ENCODE measurements around the gene RPN1. TPM values are rescaled to one million over a fixed set of nuclear protein-coding genes. Genes with fewer than 3 reads are reported as not detected.

Gene RPN1
- total RNA-seq, 1 donor from 2014 or later = 159 TPM

GRCh38 chr3:128573160-128573559 is 77.5 kb downstream of the RPN1 start:
- Histone ChIP-seq H3K4me1 (ENCODE audit: control insufficient read depth in 3 of 3, insufficient read depth in 3 of 3, low read length in 3 of 3) (peaks cover 1 to 9% (median 7%) of the 10 kb centered on the region in 3 donors), H3K27ac (ENCODE audit: low read depth, low read length) (no peak overlapping the region), H3K4me3 (ENCODE audit: low read length in 3 of 3) (no peak overlapping the region), H3K27me3 (ENCODE audit: control insufficient read depth in 3 of 3, insufficient read depth in 3 of 3, low read length in 3 of 3) (peaks cover 10 to 52% (median 35%) of the 10 kb centered on the region in 3 donors), H3K9me3 (ENCODE audit: control insufficient read depth in 3 of 3, low read length in 3 of 3) (no peaks in the 10 kb centered on the region), H3K9ac (ENCODE audit: low read depth in 1 of 3, low read length in 3 of 3) (no peak overlapping the region), H3K36me3 (ENCODE audit: control insufficient read depth in 3 of 3, insufficient read depth in 3 of 3, low read length in 3 of 3) (no peaks in the 10 kb centered on the region)

- no peak overlapping the region for H3K27ac ChIP-seq (ENCODE audit: low read depth, low read length)
- no peaks in the 10 kb centered on the region for H3K36me3 ChIP-seq (ENCODE audit: control insufficient read depth in 3 of 3, insufficient read depth in 3 of 3, low read length in 3 of 3)
- no peaks in the 10 kb centered on the region for H3K9me3 ChIP-seq (ENCODE audit: control insufficient read depth in 3 of 3, low read length in 3 of 3)
- peaks cover 15 to 55% (median 38%) of the 10 kb centered on the region in 3 donors for H3K27me3 ChIP-seq (ENCODE audit: control insufficient read depth in 3 of 3, insufficient read depth in 3 of 3, low read length in 3 of 3)
- no peak overlapping the region for H3K9ac ChIP-seq (ENCODE audit: low read depth in 1 of 3, low read length in 3 of 3)
- H3K4me1 ChIP-seq (ENCODE audit: control insufficient read depth in 3 of 3, insufficient read depth in 3 of 3, low read length in 3 of 3) = peaks cover 5 to 9% (median 7%) of the 10 kb centered on the region in 3 donors
- H3K4me3 ChIP-seq (ENCODE audit: low read length in 3 of 3) = no peak overlapping the region
Observed at GRCh38 chr3:128572644-128573105, 77.9 kb downstream of the RPN1 start.

- no peaks in the 10 kb centered on the region for H3K36me3 ChIP-seq (ENCODE audit: control insufficient read depth in 3 of 3, insufficient read depth in 3 of 3, low read length in 3 of 3)
- H3K4me1 ChIP-seq (ENCODE audit: control insufficient read depth in 3 of 3, insufficient read depth in 3 of 3, low read length in 3 of 3) = peaks cover 5 to 9% (median 7%) of the 10 kb centered on the region in 3 donors
- no peaks in the 10 kb centered on the region for H3K9me3 ChIP-seq (ENCODE audit: control insufficient read depth in 3 of 3, low read length in 3 of 3)
- H3K4me3 ChIP-seq (ENCODE audit: low read length in 3 of 3) = no peak overlapping the region
- H3K27ac ChIP-seq (ENCODE audit: low read depth, low read length) = no peak overlapping the region
- H3K9ac ChIP-seq (ENCODE audit: low read depth in 1 of 3, low read length in 3 of 3) = no peak overlapping the region
- peaks cover 16 to 55% (median 42%) of the 10 kb centered on the region in 3 donors for H3K27me3 ChIP-seq (ENCODE audit: control insufficient read depth in 3 of 3, insufficient read depth in 3 of 3, low read length in 3 of 3)
Observed at GRCh38 chr3:128572013-128572412, 78.6 kb downstream of the RPN1 start.

Other genes with a start within 250 kb of the RPN1 start
- not detected for gene DNAJB8, start 183.9 kb downstream of the RPN1 start, total RNA-seq
- 0.52 TPM for gene GATA2, start 157.6 kb downstream of the RPN1 start, total RNA-seq
- gene RAB7A, start 75.4 kb upstream of the RPN1 start, total RNA-seq = 37.1 TPM
- 32.9 TPM for gene ACAD9, start 228.8 kb upstream of the RPN1 start, total RNA-seq

Data from skeletal muscle tissue (tissue), 4 donors.